Suppressor macrophage (primary cell): Measurements from ENCODE around the gene TM9SF2.
"Not testable (repeated sequence)": the region's sequence is repeated elsewhere in the genome, so short reads cannot be mapped to it uniquely, and the experiment has no call there.

Experiments
- DNase-seq, 4 experiments: peaks; one replicate each; pipeline ENCODE4 v3.0.0-alpha.2; 2020 to 2022
- total RNA-seq, 17 experiments: gene quantifications; one replicate each; lab custom pipeline; 2026; ENCODE audit warnings: mixed read lengths in 6 of 17, inconsistent platforms in 3 of 17; lab: John Stamatoyannopoulos, UW

The TM9SF2 gene, protein sequence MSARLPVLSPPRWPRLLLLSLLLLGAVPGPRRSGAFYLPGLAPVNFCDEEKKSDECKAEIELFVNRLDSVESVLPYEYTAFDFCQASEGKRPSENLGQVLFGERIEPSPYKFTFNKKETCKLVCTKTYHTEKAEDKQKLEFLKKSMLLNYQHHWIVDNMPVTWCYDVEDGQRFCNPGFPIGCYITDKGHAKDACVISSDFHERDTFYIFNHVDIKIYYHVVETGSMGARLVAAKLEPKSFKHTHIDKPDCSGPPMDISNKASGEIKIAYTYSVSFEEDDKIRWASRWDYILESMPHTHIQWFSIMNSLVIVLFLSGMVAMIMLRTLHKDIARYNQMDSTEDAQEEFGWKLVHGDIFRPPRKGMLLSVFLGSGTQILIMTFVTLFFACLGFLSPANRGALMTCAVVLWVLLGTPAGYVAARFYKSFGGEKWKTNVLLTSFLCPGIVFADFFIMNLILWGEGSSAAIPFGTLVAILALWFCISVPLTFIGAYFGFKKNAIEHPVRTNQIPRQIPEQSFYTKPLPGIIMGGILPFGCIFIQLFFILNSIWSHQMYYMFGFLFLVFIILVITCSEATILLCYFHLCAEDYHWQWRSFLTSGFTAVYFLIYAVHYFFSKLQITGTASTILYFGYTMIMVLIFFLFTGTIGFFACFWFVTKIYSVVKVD
- 284 to 541 (median 430) reads per million in 17 experiments for total RNA-seq

DNA sequence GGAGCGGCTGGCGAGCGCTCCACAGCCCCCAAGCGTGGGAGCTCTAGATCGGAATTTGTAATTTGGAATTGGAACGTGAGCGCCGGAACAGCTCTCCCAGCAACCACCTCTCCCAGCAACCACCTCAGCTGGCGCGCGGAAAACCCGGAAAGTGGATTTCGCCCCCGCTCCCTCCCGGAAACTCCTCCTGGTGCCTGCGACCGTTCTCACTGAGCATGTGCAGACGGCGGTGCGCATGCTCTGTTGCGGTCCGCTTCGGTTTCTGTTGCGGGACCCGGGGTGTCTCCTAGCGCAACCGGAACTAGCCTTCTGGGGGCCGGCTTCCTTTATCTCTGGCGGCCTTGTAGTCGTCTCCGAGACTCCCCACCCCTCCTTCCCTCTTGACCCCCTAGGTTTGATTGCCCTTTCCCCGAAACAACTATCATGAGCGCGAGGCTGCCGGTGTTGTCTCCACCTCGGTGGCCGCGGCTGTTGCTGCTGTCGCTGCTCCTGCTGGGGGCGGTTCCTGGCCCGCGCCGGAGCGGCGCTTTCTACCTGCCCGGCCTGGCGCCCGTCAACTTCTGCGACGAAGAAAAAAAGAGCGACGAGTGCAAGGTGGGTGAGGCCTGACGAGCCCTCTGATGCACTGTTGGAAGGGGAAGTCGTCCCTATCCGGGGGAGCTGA, at the start of gene TM9SF2:
Gene TM9SF2, plus strand, starts transcription at position 289 of the 664 bp plus-strand sequence. Its CDS starts 135 bp downstream, at position 424.
- peak; percentile 98 for DNase-seq

DNA sequence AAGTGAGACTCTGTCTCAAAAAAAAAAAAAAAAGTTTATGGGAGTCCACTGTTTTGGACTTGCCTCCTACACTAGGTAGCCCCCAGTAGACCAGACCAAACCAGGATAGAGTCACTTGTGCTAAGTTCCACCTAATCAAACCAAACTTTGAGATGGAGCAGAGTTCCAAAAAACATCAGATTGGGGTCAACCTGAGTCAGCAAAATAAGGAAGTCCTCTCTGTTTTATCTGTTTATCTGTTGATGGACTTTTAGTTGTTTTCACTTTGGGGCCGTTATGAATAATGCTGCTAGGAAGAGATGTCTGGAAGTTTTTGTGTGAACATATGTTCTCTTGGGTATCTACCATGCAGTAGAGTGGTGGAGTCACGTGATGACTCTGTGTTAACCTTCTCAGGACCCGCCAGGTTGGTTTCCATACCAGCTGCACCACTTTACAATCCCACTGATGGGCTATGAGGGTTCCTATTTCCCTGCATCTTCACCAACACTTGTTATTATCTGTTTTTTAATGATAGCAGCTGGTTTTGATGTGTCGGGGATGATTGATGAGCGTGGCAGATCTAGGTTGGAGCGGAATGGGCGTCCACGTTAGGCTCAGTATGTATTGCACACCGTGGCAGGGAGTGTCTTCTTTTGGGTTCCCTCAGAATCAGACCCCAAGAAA, 46.6 kb upstream of the TM9SF2 start:
- no peak for DNase-seq

DNA sequence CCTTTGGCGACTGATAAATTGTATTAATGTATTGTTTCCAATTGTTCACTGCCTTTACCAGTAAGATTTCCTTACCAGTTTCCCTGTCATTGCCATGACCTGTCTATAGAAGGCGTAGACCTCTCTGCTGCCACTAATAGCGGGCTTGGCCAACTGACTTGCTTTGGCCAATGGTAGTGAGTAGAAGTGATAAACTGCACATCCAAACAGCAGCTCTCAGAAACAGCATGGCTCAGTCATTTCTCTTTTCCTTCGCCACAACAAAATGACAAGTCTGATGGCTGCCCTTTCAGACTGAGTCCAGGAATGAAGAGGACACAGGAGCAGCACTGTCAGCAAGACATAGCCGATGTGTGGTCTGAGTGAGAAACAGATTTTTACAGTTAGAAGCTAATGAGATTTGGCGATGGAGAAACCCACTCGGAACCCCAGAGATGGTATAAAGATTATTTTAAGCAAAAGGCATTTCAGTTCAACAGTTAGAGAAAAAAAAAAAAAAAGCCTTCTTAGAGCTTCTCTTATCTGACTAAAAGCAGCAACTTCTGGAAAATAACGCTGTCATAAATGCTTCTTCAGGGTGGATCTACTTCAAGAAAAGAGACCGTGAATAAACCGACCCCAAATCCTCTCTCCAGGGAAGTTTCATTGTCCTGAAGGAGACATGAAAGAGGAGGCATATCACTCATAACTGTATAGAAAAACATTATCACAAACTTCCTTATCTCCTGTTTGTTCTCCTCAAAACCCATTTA, 42.0 kb upstream of the TM9SF2 start:
- no peak for DNase-seq

DNA sequence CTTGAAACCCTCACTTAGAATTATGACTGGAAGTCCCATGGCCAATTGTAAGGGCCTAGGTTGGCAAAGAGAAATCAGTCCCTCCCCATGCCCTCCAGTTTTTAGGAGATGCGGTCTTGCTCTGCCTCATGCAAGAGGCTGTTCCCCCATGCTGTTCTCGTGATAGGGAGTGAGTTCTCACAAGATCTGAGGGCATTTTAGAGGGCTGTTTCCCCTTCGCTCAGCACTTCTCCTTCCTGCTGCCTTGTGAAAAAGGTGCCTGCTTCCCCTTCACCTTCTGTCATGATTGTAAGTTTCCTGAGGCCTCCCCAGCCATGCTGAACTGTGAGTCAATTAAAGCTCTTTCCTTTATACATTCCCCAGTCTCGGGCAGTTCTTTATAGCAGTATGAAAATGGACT, 40.5 kb upstream of the TM9SF2 start:
- DNase-seq = peak; percentile 26 to 73 (median 67)

DNA sequence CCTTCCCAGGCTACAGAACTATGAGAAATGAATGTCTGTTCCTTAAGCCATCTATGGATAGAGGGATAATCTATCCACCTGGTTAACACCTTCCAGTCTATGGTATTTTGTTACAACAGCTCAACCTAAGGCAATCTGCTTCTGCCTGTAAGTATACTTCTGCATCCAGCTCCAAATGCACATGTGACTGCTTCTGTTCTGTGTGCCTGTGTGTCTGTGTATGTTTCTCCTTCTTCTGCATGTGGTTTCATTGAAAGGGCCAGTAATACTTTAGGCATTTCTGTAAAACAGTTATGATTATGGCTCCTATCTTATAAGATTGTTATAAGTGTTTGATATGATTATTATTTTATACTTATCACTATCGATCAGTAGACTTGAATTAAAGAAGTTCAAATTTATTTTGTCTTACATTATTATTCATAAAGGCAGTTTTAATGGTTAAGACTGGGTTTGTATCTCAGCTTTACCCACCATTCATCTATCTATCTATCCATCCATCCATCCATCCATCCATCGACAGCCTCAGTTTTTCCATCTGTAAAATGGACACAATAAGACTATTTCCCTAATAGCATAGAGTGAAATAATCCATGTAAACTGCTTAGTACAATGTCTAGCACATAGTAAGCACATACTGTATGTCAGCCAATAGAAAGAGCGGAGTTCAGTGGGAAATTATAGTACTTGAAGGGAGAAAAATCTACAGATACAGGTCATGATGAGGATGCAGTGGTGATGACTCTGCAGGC, 37.5 kb upstream of the TM9SF2 start:
- peak in 2 of 4 experiments; percentile 18 to 33 for DNase-seq

DNA sequence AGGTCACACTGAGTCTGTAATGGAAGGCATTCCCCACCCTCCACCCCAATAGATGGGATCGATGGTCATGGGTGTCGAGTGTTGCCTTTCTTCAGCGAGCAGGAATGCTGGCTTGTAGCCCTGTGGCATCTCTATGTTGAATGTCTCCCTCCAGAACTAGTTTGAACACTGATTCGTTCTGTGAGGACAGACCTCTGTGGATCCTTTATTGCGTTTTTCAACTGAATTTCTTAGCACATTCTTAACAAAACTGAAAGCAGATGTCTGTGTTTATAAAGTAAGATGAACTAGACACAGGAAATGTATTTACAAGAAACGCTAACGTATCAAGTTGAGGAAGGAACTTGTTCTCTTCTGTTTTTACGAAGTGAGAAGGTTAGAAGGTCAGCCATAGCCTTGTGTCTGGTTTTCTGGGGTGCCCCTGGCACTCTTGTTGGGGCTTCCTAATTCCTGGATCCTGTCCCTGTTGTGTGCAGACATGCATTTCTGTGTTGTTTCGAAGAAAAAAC, 36.8 kb upstream of the TM9SF2 start:
- peak in 3 of 4 experiments; percentile 12 to 64 (median 31) for DNase-seq

DNA sequence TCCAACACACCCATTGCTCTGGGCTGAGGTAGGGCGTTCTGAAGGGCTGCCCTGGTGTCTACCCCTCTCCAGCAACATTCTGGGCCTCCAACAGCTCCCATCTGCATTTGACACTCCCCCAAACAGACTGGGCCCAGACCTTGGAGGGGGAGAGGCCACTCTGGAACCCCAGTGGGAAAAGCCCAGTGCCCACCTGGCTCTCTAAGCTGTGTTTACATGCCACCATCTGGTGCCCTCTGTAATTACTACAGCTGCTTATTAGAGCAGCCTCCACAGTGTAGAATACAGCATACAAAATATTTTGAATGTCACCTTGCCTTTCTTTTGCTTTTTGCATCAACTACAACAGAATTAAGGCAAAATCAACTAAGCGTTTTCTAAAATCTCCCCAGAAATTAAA, 35.8 kb upstream of the TM9SF2 start:
- DNase-seq = no peak

DNA sequence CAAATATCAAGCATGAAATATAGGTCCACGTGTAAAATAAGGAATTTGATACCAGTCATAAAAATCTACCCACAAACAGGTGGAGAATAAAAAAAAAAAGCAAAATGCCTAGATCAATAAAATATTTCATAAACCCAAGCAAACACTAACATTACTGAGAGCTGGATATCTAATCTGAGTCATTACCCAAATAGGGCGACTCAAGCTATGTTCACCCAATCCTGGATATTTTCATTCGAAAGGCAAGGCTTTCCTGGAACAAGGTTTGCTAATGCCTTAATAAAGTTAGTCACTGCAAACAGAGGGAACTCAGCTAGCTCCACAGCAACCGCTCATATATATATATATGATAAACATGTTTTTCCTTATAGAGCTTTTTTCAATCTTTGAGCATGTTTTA, 33.5 kb upstream of the TM9SF2 start:
- no peak for DNase-seq

DNA sequence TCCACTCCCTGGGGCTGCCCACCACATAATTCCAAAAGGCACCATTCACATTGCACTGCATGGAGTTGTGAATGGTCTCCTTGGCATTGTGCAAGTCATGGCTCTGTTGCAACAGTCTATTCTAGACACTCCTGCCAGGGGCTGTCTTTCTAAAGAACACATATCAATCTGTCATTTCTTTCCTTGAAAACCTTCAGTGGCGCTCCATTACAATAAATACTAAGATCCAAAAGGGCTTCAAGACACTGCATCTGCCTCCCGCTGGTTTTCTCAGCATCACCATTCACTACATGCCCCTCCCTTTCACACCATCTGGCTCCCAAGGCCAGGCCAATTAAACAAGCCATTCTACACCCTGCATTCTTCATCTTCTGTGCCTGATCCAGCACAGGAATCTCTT, 32.2 kb upstream of the TM9SF2 start:
- peak in 1 of 4 experiments; percentile 18 for DNase-seq

DNA sequence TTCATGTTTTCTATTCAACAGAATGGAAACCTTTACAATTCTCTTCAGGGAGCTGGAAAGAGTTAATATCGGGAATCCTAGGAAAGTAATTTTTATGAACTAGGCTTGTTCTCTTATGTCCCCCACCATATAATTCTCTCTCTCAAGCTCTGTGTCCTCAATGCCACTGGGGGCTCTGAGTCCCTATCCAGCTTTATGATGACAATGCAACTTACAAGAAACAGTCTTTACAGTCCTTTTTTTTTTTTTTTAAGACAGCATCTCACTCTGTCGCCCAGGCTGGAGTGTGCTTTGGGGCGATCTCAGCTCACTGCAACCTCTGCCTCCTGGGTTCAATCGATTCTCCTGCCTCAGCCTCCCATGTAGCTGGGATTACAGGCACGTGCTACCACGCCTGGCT, 31.2 kb upstream of the TM9SF2 start:
- no peak for DNase-seq

DNA sequence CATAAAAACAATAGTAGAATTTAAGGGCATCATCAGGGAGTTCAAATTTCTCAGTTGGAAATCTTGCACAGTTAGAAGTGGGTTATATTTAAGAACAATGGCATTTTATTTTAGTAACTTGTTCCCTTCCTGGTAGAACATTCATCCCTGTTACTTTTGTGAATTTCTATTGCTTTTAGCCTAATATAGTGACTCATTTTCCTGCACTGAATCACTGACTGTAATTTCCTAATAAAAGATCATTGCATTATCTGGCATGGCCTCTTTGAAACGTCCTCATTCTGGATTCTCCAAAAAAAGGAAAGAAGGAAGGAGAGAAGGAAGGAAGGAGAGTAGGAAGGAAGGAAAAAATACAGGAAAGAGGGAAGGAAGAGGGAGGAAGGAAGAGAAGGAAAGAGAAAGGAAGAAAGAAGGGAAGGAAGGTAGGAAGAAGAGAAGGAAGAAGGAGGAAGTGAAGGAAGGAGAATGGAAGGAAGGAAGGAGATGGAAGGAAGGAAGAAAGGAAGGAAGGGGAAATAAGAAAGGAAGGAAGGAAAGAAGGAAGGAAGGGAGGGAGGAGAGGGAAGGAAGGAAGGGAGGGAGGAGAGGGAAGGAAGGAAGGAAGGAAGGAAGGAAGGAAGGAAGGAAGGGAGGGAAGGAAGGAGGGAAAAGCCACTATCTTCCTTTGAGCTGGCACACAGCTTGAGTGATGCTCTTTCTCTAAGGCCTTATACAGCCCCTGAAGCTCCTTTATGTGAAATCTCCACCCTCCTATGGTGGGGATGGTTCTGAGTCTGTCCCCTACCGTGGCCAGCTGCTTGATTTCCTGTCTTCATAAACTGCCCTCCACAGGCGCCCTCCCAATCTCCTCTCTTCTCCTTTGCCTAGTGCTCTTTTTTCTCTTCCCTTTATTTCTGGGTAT, 29.8 kb upstream of the TM9SF2 start:
- peak in 1 of 4 experiments; percentile 30 for DNase-seq

DNA sequence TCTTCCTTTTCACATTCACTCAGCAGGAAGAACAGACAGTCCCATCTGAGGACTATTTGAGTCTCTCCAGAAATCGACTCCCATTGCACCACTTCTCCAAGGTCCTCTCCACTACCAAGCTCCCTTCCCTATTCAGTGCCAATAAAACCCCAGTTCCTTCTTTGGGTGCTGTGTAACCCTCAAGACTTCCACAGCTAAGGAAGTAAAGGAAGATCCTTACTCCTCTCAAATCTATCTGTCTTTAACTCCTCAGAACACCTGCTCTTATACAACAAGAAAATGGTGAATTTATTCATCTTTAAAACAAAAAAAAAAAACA, 29.2 kb upstream of the TM9SF2 start:
- DNase-seq = peak in 3 of 4 experiments; percentile 49 to 63 (median 49)

DNA sequence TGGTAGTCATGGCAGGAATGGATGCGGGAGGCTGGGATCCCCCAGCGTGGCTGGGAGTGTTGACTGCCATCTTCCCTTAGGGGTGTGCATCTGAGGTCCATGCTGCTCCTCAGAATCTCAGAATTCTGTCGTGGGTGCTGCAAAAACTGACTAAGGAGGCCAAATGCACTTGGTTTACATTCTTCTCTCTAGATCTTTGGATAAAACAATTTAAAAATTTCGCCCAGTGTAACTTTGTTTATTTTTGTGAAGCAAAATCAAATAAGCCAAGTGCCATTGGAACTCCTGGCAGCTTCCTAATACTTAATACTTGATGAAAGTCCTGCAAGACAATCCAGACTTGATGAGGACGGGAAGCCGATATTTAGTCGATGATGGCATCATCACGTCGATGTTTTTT, 27.8 kb upstream of the TM9SF2 start:
- no peak for DNase-seq

DNA sequence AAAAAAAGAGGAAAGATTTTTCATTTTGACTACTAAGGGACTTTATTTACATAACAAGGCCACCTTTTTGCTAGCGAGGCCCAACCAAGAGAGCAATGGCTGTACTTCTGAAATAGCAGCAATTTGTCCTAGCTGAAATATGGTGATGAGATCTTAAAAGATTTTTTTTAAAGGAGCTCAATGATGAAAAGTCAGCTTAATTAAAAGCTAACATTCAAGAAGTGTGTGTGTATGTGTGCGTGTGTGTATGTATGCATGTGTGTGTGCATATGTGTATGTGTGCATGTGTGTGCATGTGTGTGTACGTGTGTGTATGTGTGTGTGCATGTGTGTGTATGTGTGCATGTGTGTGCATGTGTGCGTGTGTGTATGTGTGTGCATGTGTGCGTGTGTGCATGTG, 24.6 kb upstream of the TM9SF2 start:
- DNase-seq = no peak

DNA sequence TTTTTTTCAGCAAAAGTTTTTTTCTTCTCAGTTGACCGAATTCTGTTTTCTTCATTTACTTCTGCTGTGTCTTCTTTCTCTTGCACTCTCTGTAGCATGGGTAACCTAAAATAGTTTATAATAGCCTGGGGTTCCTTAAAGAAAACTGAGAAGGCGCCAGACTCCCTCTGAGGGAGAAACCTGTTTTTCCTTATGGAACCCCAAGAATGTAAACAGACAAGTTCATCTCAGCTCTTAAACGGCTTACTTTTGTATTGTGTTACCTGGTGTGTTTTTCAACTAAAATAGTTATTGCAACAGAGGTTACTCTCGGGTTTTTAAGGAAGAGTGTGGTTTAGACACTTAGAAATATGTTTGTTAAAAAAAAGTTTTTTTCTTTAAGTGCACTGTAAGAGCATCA, 23.8 kb upstream of the TM9SF2 start:
- DNase-seq = no peak

DNA sequence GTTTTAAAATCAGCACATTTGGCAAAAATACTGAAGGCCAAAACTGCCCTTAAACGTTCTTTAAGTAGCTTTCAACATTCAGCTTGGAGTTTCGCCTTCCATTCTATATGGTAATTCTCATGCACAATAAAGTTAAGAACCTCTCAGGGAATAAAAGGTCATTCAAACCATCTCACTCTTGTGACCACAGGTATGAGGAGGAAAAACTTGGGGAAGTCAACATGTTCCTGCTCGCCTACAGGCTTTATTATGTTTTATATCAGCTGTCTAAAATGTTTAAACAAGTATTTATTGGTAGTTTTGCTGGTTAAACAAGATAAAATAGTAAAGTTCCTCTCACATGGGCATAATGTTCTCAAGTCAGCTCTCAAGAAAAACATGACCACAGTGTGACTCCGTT, 19.9 kb upstream of the TM9SF2 start:
- no peak for DNase-seq

DNA sequence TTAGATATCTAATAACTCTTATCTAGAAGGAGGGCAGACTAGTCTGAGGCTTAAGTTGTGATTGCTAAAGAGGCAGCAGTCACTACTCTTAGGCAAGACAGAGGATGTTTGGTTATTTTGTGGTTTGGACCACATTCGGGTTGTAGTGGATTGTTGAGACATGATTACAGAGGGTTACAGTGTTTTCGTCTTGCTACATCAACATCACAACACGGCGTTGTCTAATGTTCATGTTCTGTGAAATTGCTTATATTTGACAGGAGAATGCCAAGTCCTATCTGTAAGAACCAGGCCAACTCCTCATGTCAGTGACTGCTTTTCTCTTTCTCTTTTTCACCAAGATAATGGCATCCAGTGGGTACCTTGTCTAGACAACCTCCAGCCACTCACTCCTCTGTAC, 16.8 kb upstream of the TM9SF2 start:
- peak; percentile 63 to 82 (median 74) for DNase-seq

DNA sequence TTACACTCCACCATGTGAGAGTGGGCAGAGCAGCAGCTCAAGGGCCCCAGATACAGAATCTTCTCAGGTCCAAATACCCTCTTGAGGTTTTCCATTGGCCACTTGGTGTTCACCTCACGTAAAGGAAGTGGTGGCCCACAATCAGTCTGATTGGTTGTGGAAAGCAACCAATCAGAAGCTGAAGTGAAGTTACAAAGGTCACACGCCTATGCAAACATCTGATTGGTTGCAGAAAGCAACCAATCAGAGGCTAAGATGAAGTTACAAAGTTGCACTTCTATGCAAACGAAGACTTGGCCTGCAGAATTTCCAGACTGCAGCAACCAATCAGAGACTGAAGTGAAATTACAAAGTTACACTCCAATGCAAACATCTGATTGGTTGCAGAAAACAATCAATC, 14.3 kb upstream of the TM9SF2 start:
- DNase-seq = no peak

DNA sequence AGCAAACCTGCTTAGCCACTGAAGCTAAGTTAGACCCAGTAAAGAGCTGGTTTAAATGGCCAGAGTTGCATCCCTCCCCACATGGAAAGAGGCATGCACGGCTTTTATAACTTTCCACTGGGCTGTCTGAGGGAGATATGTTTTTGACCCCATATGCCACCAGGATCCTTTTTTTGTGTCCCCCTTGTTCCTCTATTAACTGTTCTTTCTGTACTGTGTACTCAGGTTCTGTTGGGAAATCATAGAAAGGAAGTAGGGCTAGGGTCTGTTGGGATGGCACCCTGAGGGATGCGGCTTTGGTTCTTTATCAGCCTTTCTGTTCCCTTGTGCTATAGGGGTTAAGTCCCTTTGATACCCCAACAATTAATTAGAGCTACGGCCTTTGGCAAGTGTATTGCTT, 12.2 kb upstream of the TM9SF2 start:
- peak in 1 of 4 experiments; percentile 24 for DNase-seq

DNA sequence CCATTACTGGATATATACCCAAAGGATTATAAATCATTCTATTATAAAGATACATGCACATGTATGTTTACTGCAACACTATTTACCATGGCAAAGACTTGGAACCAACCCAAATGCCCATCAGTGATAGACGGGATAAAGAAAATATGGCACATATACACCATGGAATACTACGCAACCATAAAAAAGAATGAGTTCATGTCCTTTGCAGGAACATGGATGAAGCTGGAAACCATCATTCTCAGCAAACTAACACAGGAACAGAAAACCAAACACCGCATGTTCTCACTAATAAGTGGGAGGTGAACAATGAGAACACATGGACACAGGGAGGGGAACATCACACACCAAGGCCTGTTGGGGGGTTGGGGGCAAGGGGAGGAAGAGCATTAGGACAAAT, 9.5 kb upstream of the TM9SF2 start:
- DNase-seq = not testable (repeated sequence)
